ENCODE data around the gene LAP3. TPM values are rescaled to one million over a fixed set of nuclear protein-coding genes. Genes with fewer than 3 reads are reported as not detected.

The LAP3 gene
- total RNA-seq, 1 experiment from 2014 or later, result 65.1 TPM

DNA sequence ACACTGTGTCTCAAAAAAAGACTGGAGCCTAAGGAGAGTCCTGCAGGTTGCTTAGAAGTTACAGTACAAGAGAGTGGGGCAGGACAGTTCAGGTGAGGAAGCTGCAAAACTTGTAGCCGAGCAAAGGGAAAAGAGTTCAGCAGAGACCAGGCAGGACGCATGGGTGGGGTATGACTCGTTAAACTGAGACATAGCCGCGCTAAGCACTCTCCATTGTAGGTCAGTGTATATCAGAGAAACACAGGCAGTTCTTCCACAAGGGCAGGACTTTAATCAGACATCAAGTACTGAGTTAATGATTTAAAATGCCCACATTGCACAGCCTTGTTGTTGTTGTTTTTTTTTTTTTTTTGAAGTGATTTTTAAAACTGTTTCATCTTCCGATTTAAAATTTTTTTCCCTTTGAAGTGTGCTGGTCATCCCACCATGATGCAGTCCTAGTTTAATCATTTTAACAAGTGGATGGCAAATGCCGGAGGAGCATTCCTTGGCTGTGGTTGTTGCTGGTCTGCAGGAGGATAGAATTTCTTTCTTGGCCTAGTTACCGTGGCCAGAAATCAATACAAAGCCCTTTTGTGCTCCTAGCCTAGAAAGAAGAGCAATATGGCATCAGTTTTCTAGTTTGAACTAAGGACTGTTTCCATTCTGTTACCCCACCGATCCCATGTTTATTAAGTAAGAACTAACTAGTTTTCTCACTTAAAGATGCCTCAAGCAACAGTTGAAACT, 10.3 kb downstream of the LAP3 start:
- Histone ChIP-seq H3K27ac (ENCODE audit: low read length) (no peak overlapping the region), H3K27me3 (ENCODE audit: low read length) (no peaks in the 10 kb centered on the region), H3K4me3 (ENCODE audit: low read length) (no peak overlapping the region), H3K4me1 (ENCODE audit: insufficient read depth, low read length) (no peaks in the 10 kb centered on the region), H3K9ac (ENCODE audit: low read length) (no peak overlapping the region), H3K79me2 (ENCODE audit: low read length) (no peaks in the 10 kb centered on the region), H3K9me2 (replicated peaks; ENCODE audit: low read length) (no peaks in the 10 kb centered on the region), H3K36me3 (ENCODE audit: low read depth, low read length) (peaks cover 8% of the 10 kb centered on the region; the same call in 1 of the 2 replicates), H3K9me3 (ENCODE audit: low read length) (no peaks in the 10 kb centered on the region), H3F3A (ENCODE audit: low read length, unreplicated experiment) (no peaks in the 10 kb centered on the region), H3K4me2 (ENCODE audit: low read length) (no peak overlapping the region), H2AFZ (ENCODE audit: low read length) (no peak overlapping the region), H4K20me1 (ENCODE audit: low read length) (no peaks in the 10 kb centered on the region)
- no peak for ATAC-seq
- ChIA-PET POLR2A (ENCODE audit: unreplicated experiment) (no interaction called here), CTCF (no interaction called here)
- no TSS peak for BruUV-seq (replicated peaks)
- intact Hi-C loops (cut with micrococcal nuclease), result no loop called here
- no peak for TF ChIP-seq EZH2 (IDR thresholded peaks at IDR 0.05; ENCODE audit: low read length, unreplicated experiment)
- no peak for TF ChIP-seq EZH2phosphoT487 (IDR thresholded peaks at IDR 0.05; ENCODE audit: borderline replicate concordance, low read length)
- TF ChIP-seq, protein P1, sequence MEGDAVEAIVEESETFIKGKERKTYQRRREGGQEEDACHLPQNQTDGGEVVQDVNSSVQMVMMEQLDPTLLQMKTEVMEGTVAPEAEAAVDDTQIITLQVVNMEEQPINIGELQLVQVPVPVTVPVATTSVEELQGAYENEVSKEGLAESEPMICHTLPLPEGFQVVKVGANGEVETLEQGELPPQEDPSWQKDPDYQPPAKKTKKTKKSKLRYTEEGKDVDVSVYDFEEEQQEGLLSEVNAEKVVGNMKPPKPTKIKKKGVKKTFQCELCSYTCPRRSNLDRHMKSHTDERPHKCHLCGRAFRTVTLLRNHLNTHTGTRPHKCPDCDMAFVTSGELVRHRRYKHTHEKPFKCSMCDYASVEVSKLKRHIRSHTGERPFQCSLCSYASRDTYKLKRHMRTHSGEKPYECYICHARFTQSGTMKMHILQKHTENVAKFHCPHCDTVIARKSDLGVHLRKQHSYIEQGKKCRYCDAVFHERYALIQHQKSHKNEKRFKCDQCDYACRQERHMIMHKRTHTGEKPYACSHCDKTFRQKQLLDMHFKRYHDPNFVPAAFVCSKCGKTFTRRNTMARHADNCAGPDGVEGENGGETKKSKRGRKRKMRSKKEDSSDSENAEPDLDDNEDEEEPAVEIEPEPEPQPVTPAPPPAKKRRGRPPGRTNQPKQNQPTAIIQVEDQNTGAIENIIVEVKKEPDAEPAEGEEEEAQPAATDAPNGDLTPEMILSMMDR (conservative IDR thresholded peaks at IDR 0.05; ENCODE audit: low read depth, low read length), result no peak
- DNase-seq, result no peak

GRCh38 chr4:17589355-17589754, 12.4 kb downstream of the LAP3 start:
- Histone ChIP-seq H2AFZ (ENCODE audit: low read length) (no peak overlapping the region), H3K9ac (ENCODE audit: low read length) (no peak overlapping the region), H3K36me3 (ENCODE audit: low read depth, low read length) (peaks cover 8% of the 10 kb centered on the region; the same call in 1 of the 2 replicates), H3K4me1 (ENCODE audit: insufficient read depth, low read length) (no peaks in the 10 kb centered on the region), H3K4me3 (ENCODE audit: low read length) (no peak overlapping the region), H3K27ac (ENCODE audit: low read length) (no peak overlapping the region), H3K79me2 (ENCODE audit: low read length) (no peaks in the 10 kb centered on the region), H3K9me3 (ENCODE audit: low read length) (no peaks in the 10 kb centered on the region), H3K9me2 (replicated peaks; ENCODE audit: low read length) (no peaks in the 10 kb centered on the region), H3F3A (ENCODE audit: low read length, unreplicated experiment) (no peaks in the 10 kb centered on the region), H3K27me3 (ENCODE audit: low read length) (no peaks in the 10 kb centered on the region), H3K4me2 (ENCODE audit: low read length) (no peak overlapping the region), H4K20me1 (ENCODE audit: low read length) (no peaks in the 10 kb centered on the region)
- DNase-seq (no peak), ATAC-seq (no peak)
- CTCF ChIA-PET, result no interaction called here
- intact Hi-C loops (cut with micrococcal nuclease), result no loop called here
- TF ChIP-seq EZH2phosphoT487 (IDR thresholded peaks at IDR 0.05; ENCODE audit: borderline replicate concordance, low read length), result no peak
- no peak for TF ChIP-seq EZH2 (IDR thresholded peaks at IDR 0.05; ENCODE audit: low read length, unreplicated experiment)
- TF ChIP-seq, protein P1 (conservative IDR thresholded peaks at IDR 0.05; ENCODE audit: low read depth, low read length), result no peak
- BruUV-seq (replicated peaks), result no TSS peak
- POLR2A ChIA-PET (ENCODE audit: unreplicated experiment), result no interaction called here

- DNase-seq (no peak), ATAC-seq (no peak)
- Histone ChIP-seq H3K27ac (ENCODE audit: low read length) (no peak overlapping the region), H3K4me3 (ENCODE audit: low read length) (no peak overlapping the region), H3K79me2 (ENCODE audit: low read length) (no peaks in the 10 kb centered on the region), H2AFZ (ENCODE audit: low read length) (no peak overlapping the region), H3K9ac (ENCODE audit: low read length) (no peak overlapping the region), H3K9me3 (ENCODE audit: low read length) (no peaks in the 10 kb centered on the region), H3K36me3 (ENCODE audit: low read depth, low read length) (peaks cover 5% of the 10 kb centered on the region), H3K27me3 (ENCODE audit: low read length) (no peaks in the 10 kb centered on the region), H3F3A (ENCODE audit: low read length, unreplicated experiment) (no peaks in the 10 kb centered on the region), H4K20me1 (ENCODE audit: low read length) (no peaks in the 10 kb centered on the region), H3K4me1 (ENCODE audit: insufficient read depth, low read length) (no peaks in the 10 kb centered on the region), H3K9me2 (replicated peaks; ENCODE audit: low read length) (no peaks in the 10 kb centered on the region), H3K4me2 (ENCODE audit: low read length) (no peak overlapping the region)
- ChIA-PET CTCF (no interaction called here), POLR2A (ENCODE audit: unreplicated experiment) (no interaction called here)
- TF ChIP-seq EZH2phosphoT487 (IDR thresholded peaks at IDR 0.05; ENCODE audit: borderline replicate concordance, low read length) (no peak), EZH2 (IDR thresholded peaks at IDR 0.05; ENCODE audit: low read length, unreplicated experiment) (no peak)
- TF ChIP-seq, protein P1 (conservative IDR thresholded peaks at IDR 0.05; ENCODE audit: low read depth, low read length), result no peak
- intact Hi-C loops (cut with micrococcal nuclease), result loop anchor here (2.0 to 5.0 kb wide), 2 partner anchors 42 to 213 kb away; no protein-coding TSS in a partner anchor
- BruUV-seq (replicated peaks), result no TSS peak
Measured at GRCh38 chr4:17595471-17596005, 18.5 kb downstream of the LAP3 start.
